GM12892 (cell line): Measurements from ENCODE around the gene REPIN1.

Experiments
- POLR2A ChIP-seq: IDR thresholded peaks from 2 replicates; pipeline ENCODE4 v1.6.1; 2011; ENCODE audit warnings: low read depth, low read length, control low read depth
- POLR2AphosphoS5 ChIP-seq: IDR thresholded peaks from 2 replicates; pipeline ENCODE4 v1.6.1; 2011; ENCODE audit warnings: low read depth, low read length, control low read depth
- TAF1 ChIP-seq: IDR thresholded peaks from 2 replicates; pipeline ENCODE4 v1.6.1; 2011; ENCODE audit warnings: low read depth, mild to moderate bottlenecking, control low read depth, low read length, borderline replicate concordance

DNA sequence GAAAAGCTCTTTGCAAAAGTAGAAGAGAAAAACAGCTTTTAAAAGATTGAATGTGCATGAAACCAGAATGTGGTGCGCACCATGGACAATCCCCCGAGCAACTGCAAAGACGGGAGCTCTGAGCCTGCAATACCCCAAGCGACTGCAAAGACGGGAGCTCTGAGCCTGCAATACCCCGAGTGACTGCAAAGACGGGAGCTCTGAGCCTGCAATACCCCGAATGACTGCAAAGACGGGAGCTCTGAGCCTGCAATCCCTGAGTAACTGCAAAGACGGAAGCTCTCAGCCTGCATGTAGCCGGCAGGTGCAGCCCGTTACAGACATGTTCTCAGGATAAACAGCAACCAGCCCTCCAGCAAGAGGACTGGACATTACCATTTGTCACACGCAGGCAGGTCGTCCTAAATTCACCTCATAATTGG, 16.7 kb downstream of the REPIN1 start:
- TF ChIP-seq POLR2AphosphoS5 (no peak), TAF1 (no peak), POLR2A (no peak)
